H1 (cell line): ENCODE results near the gene CLCN3. TPM values are rescaled to one million over a fixed set of nuclear protein-coding genes. Genes with fewer than 3 reads are reported as not detected.

Experiments
- CTCF ChIA-PET: fragments of 300-600 bp; sonication (Branson Sonifier 250); formaldehyde crosslinking; loops from one replicate; lab custom pipeline; 2021; ENCODE audit not compliant: partially characterized antibody; lab: Charles Lee
- POLR2A ChIA-PET: fragments of 300-600 bp; sonication (Branson Sonifier 250); formaldehyde crosslinking; loops from one replicate; lab custom pipeline; 2021; ENCODE audit warnings: inconsistent platforms; ENCODE audit not compliant: partially characterized antibody; lab: Charles Lee
- DNase-seq, 2 experiments: peaks; one replicate each; pipeline versions ENCODE4 v3.0.0 to v3.0.0-alpha.2; 2010 to 2022; ENCODE audit warnings: low spot score in 2 of 2, low read depth in 1 of 2, mixed read lengths in 1 of 2
- FAIRE-seq: peaks from 2 replicates; lab custom pipeline; 2011; peaks lifted over from hg19 to GRCh38; lab: Jason Lieb, UNC
- H2AFZ ChIP-seq: 2 replicates; pipeline ENCODE4 v1.8.1; 2012; ENCODE audit warnings: low read length, inconsistent platforms
- H2AK5ac ChIP-seq: 2 replicates; pipeline ENCODE4 v1.6.1; 2013; ENCODE audit warnings: low read depth, low read length
- H2BK120ac ChIP-seq: replicated peaks from 2 replicates; pipeline ENCODE3; 2013; ENCODE audit warnings: low read depth, low read length, inconsistent platforms
- H2BK12ac ChIP-seq: 2 replicates; pipeline ENCODE4 v1.6.1; 2013; ENCODE audit warnings: low read depth, low read length
- H2BK15ac ChIP-seq: 2 replicates; pipeline ENCODE4 v1.6.1; 2013; ENCODE audit warnings: low read length
- H2BK20ac ChIP-seq: 2 replicates; pipeline ENCODE4 v1.6.1; 2013; ENCODE audit warnings: low read length
- H2BK5ac ChIP-seq: 2 replicates; pipeline ENCODE4 v1.6.1; 2013; ENCODE audit warnings: low read depth, low read length
- H3K14ac ChIP-seq: 2 replicates; pipeline ENCODE4 v1.6.1; 2013; ENCODE audit warnings: inconsistent platforms; ENCODE audit not compliant: insufficient read length
- H3K18ac ChIP-seq: 2 replicates; pipeline ENCODE4 v1.6.1; 2013; ENCODE audit warnings: low read length; ENCODE audit errors: extremely low read depth
- H3K23ac ChIP-seq: 2 replicates; pipeline ENCODE4 v1.6.1; 2013; ENCODE audit warnings: inconsistent platforms; ENCODE audit not compliant: insufficient read length
- H3K23me2 ChIP-seq: 2 replicates; pipeline ENCODE4 v1.6.1; 2013; ENCODE audit warnings: low read depth, low read length
- H3K27ac ChIP-seq: 2 replicates; pipeline ENCODE4 v1.6.1; 2011; ENCODE audit warnings: low read depth, low read length, inconsistent platforms
- H3K27me3 ChIP-seq, 4 experiments: replicated peaks in 1 of 4; 1 replicate in 1 of 4; 2 replicates in 3 of 4; pipeline versions ENCODE4 v1.6.1 to v1.8.1; 2011 to 2013; ENCODE audit warnings: low read length in 3 of 4, mild to moderate bottlenecking in 3 of 4, inconsistent platforms in 2 of 4, mixed read lengths in 2 of 4, moderate library complexity in 1 of 4; ENCODE audit not compliant: control insufficient read depth in 3 of 4, insufficient read depth in 3 of 4; ENCODE audit errors: extremely low read depth in 1 of 4
- H3K36me3 ChIP-seq, 4 experiments: 2 replicates each; pipeline versions ENCODE4 v1.6.1 to v1.8.1; 2011 to 2013; ENCODE audit warnings: mild to moderate bottlenecking in 4 of 4, low read length in 3 of 4, moderate library complexity in 2 of 4, control low read depth in 1 of 4, inconsistent platforms in 1 of 4; ENCODE audit not compliant: insufficient read depth in 4 of 4, control insufficient read depth in 2 of 4
- H3K4ac ChIP-seq: replicated peaks from 2 replicates; pipeline ENCODE3; 2013; ENCODE audit warnings: low read length, low read depth, mixed read lengths, inconsistent platforms; ENCODE audit not compliant: insufficient read length
- H3K4me1 ChIP-seq, 4 experiments: replicated peaks in 1 of 4; 1 replicate in 1 of 4; 2 replicates in 3 of 4; pipeline versions ENCODE4 v1.6.1 to v1.8.1; 2011 to 2013; ENCODE audit warnings: low read length in 3 of 4, inconsistent platforms in 2 of 4, mixed read lengths in 1 of 4; ENCODE audit not compliant: insufficient read depth in 4 of 4, control insufficient read depth in 3 of 4
- H3K4me2 ChIP-seq, 2 experiments: 2 replicates each; pipeline versions ENCODE4 v1.6.1 to v1.8.1; 2011 to 2013; ENCODE audit warnings: low read depth in 2 of 2, low read length in 2 of 2, control low read depth in 1 of 2, inconsistent platforms in 1 of 2, mild to moderate bottlenecking in 1 of 2; ENCODE audit not compliant: insufficient read depth in 1 of 2
- H3K4me3 ChIP-seq, 4 experiments: fragments of 200-600, 300-600 bp in 1 of 4; sonication (generic), shearing (Covaris generic), sonication (Bioruptor Twin) in 1 of 4; 2 replicates each; pipeline versions ENCODE4 v1.5.1 to v1.8.1; 2011 to 2016; ENCODE audit warnings: low read length in 4 of 4, low read depth in 3 of 4, control low read depth in 2 of 4, inconsistent platforms in 2 of 4, mild to moderate bottlenecking in 2 of 4, mixed read lengths in 1 of 4, moderate library complexity in 1 of 4; ENCODE audit not compliant: insufficient read depth in 2 of 4; ENCODE audit errors: extremely low read depth in 1 of 4
- H3K56ac ChIP-seq: replicated peaks from 2 replicates; pipeline ENCODE3; 2013; ENCODE audit warnings: low read depth, mild to moderate bottlenecking, mixed read lengths, low read length, inconsistent platforms; ENCODE audit not compliant: insufficient read length
- H3K79me1 ChIP-seq: 2 replicates; pipeline ENCODE4 v1.6.1; 2013; ENCODE audit warnings: low read depth, low read length, control low read depth
- H3K79me2 ChIP-seq, 2 experiments: 2 replicates each; pipeline versions ENCODE4 v1.6.1 to v1.8.1; 2012 to 2013; ENCODE audit warnings: low read length in 2 of 2, mild to moderate bottlenecking in 2 of 2, inconsistent platforms in 1 of 2; ENCODE audit not compliant: insufficient read depth in 2 of 2, control insufficient read depth in 1 of 2
- H3K9ac ChIP-seq, 4 experiments: replicated peaks in 1 of 4; 1 replicate in 1 of 4; 2 replicates in 3 of 4; pipeline versions ENCODE4 v1.6.1 to v1.8.1; 2011 to 2013; ENCODE audit warnings: low read depth in 3 of 4, low read length in 3 of 4, control low read depth in 2 of 4, mild to moderate bottlenecking in 2 of 4, moderate library complexity in 2 of 4, inconsistent platforms in 1 of 4; ENCODE audit errors: extremely low read depth in 1 of 4
- H3K9me3 ChIP-seq, 2 experiments: 2 replicates each; pipeline versions ENCODE4 v1.6.1 to v1.8.1; 2012 to 2013; ENCODE audit warnings: mild to moderate bottlenecking in 2 of 2, moderate library complexity in 2 of 2, control low read depth in 1 of 2, inconsistent platforms in 1 of 2, low read depth in 1 of 2, low read length in 1 of 2, mixed read lengths in 1 of 2; ENCODE audit not compliant: insufficient read depth in 2 of 2
- H4K20me1 ChIP-seq, 2 experiments: replicated peaks in 1 of 2; 2 replicates each; pipeline versions ENCODE3 to v1.8.1; 2011 to 2013; ENCODE audit warnings: inconsistent platforms in 2 of 2, low read length in 2 of 2, mild to moderate bottlenecking in 1 of 2; ENCODE audit not compliant: insufficient read depth in 2 of 2, control insufficient read depth in 1 of 2
- H4K5ac ChIP-seq: 2 replicates; pipeline ENCODE4 v1.6.1; 2013; ENCODE audit warnings: low read length, low read depth, mixed read lengths, inconsistent platforms; ENCODE audit not compliant: insufficient read length
- H4K8ac ChIP-seq: 2 replicates; pipeline ENCODE4 v1.8.0; 2013; ENCODE audit warnings: mild to moderate bottlenecking, moderate library complexity, low read length, inconsistent platforms; ENCODE audit not compliant: insufficient read depth; ENCODE audit errors: extremely low read depth
- H4K91ac ChIP-seq: replicated peaks from 2 replicates; pipeline ENCODE3; 2013; ENCODE audit warnings: low read length, mixed read lengths, inconsistent platforms; ENCODE audit not compliant: insufficient read length
- CREB1 ChIP-seq: IDR thresholded peaks from 2 replicates; pipeline ENCODE4 v1.6.1; 2012; ENCODE audit warnings: inconsistent platforms
- CTBP2 ChIP-seq: IDR thresholded peaks from 2 replicates; pipeline ENCODE4 v1.7.0; 2011; ENCODE audit warnings: borderline replicate concordance, mild to moderate bottlenecking, moderate library complexity, mixed read lengths, low read length; ENCODE audit not compliant: insufficient read depth, insufficient read length
- EP300 ChIP-seq, 2 experiments: IDR thresholded peaks; 1 replicate in 1 of 2; 2 replicates in 1 of 2; pipeline ENCODE4 v1.6.1; 2011 to 2012; ENCODE audit warnings: low read depth in 2 of 2, low read length in 2 of 2, mild to moderate bottlenecking in 2 of 2, borderline replicate concordance in 1 of 2, inconsistent platforms in 1 of 2, moderate library complexity in 1 of 2
- EZH2 ChIP-seq: fragments of 200-600 bp; sonication (generic); IDR thresholded peaks from 2 replicates; pipeline ENCODE4 v1.7.1; 2012; ENCODE audit warnings: low read depth, mild to moderate bottlenecking, moderate library complexity, low read length, inconsistent platforms; ENCODE audit not compliant: severe bottlenecking
- HDAC2 ChIP-seq, 2 experiments: fragments of 300-600 bp in 1 of 2; sonication (generic) in 1 of 2; IDR thresholded peaks; 2 replicates each; pipeline ENCODE4 v1.6.1; 2011 to 2012; ENCODE audit warnings: low read depth in 2 of 2, low read length in 2 of 2, mild to moderate bottlenecking in 2 of 2, moderate library complexity in 2 of 2, borderline replicate concordance in 1 of 2, inconsistent platforms in 1 of 2
- JUND ChIP-seq: IDR thresholded peaks from 2 replicates; pipeline ENCODE4 v1.6.1; 2011; ENCODE audit warnings: mild to moderate bottlenecking, improper control_type of control experiment, low read length
- KDM5A ChIP-seq: fragments of 200-600 bp; IDR thresholded peaks from 2 replicates; pipeline ENCODE4 v1.7.1; 2012; ENCODE audit warnings: mild to moderate bottlenecking, low read length, inconsistent platforms, mixed read lengths
- MAX ChIP-seq: IDR thresholded peaks from 2 replicates; pipeline ENCODE4 v1.6.1; 2012; ENCODE audit warnings: inconsistent platforms
- POU5F1 ChIP-seq: IDR thresholded peaks from 2 replicates; pipeline ENCODE4 v1.6.1; 2011; ENCODE audit warnings: low read depth, mild to moderate bottlenecking, low read length, moderate library complexity
- SIX5 ChIP-seq: IDR thresholded peaks from 2 replicates; pipeline ENCODE4 v1.6.1; 2011; ENCODE audit warnings: mild to moderate bottlenecking, low read depth, low read length
- TAF1 ChIP-seq: IDR thresholded peaks from 2 replicates; pipeline ENCODE4 v1.6.1; 2011; ENCODE audit warnings: mild to moderate bottlenecking, low read depth, low read length
- USF2 ChIP-seq: IDR thresholded peaks from 2 replicates; pipeline ENCODE4 v1.6.1; 2011; ENCODE audit warnings: low read length, improper control_type of control experiment
- YY1 ChIP-seq: IDR thresholded peaks from 2 replicates; pipeline ENCODE4 v1.6.1; 2011; ENCODE audit warnings: low read depth, mild to moderate bottlenecking, low read length
- WGBS, 2 experiments: shearing (Covaris generic) in 1 of 2; methylation state at CpG; one replicate each; pipeline versions ENCODE4 v1.1.6 to v1.1.7; 2013 to 2015; ENCODE audit warnings: low lambda C conversion rate in 2 of 2, mixed read lengths in 2 of 2, inconsistent platforms in 1 of 2, low coverage in 1 of 2, missing lambda C conversion rate in 1 of 2; ENCODE audit not compliant: insufficient replicate concordance in 2 of 2, insufficient coverage in 1 of 2, insufficient read length in 1 of 2; ENCODE audit errors: extremely low coverage in 1 of 2, missing lambda C conversion rate in 1 of 2; 5-methylcytosine and 5-hydroxymethylcytosine counted together
- polyA plus RNA-seq, 7 experiments: library from polyadenylated mRNA; depleted of rRNA in 3 of 7; stranded (reverse) in 5 of 7; unstranded in 2 of 7; fragments of >200 nt in 5 of 7; fragments of 200-250 nt in 2 of 7; gene quantifications; 1 replicate in 5 of 7; 2 replicates in 1 of 7; 4 replicates in 1 of 7; pipeline versions ENCODE4 v1.2.1 to v1.2.3, GENCODE V29; 2011 to 2013; ENCODE audit warnings: missing spikeins in 2 of 7, mixed read lengths in 2 of 7
- total RNA-seq: library from RNA; stranded (reverse); fragmentation: NEBNext Ultra II Directional; extraction: Animal tissue kit (Norgen Biotek cat#: 25700); gene quantifications from 2 replicates; pipeline ENCODE4 v1.2.1, GENCODE V29; 2021

CLCN3 gene
- total and polyA plus RNA-seq, 2 of the 8 experiments (the other 6 are each of a cell fraction or from before 2014, with no cell fraction given) = 8.8 to 32.8 TPM

- Histone ChIP-seq H3K79me1 (no peaks in the 10 kb centered on the region), H3K27me3 (no peaks in the 10 kb centered on the region), H3K4ac (no peak overlapping the region), H4K5ac (no peak overlapping the region), H2AK5ac (no peak overlapping the region), H3K27ac (no peak overlapping the region), H3K18ac (no peak overlapping the region), H3K4me3 (no peak overlapping the region), H2BK20ac (no peak overlapping the region), H4K91ac (no peak overlapping the region), H2AFZ (no peak overlapping the region), H3K23ac (no peak overlapping the region), H3K56ac (no peak overlapping the region), H2BK120ac (no peak overlapping the region), H2BK5ac (no peak overlapping the region), H3K79me2 (peaks cover 0 to 46% of the 10 kb centered on the region in 2 experiments; a peak in 2 of 4 replicates), H3K4me2 (no peak overlapping the region), H4K8ac (no peak overlapping the region), H3K4me1 (peaks cover 0 to 2% (median 2%) of the 10 kb centered on the region in 4 experiments; a peak in 3 of 7 replicates), H3K9ac (no peak overlapping the region), H4K20me1 (peaks cover 2% of the 10 kb centered on the region in 2 experiments), H2BK12ac (no peak overlapping the region), H3K14ac (no peak overlapping the region), H3K23me2 (no peaks in the 10 kb centered on the region), H3K9me3 (no peaks in the 10 kb centered on the region), H2BK15ac (no peak overlapping the region), H3K36me3 (no peaks in the 10 kb centered on the region)
- CTCF ChIA-PET = no interaction called here
- POLR2A ChIA-PET = interaction anchor here (2.4 kb wide), 1 partner anchor 9 kb away, joined by 12 read pairs; no protein-coding TSS in a partner anchor
- WGBS, 2 experiments = 84% methylated on average over 2 of the region's 2 CpGs; no CpG with 5 or more reads in 1 of the 2 experiments
- no peak for DNase-seq
- TF ChIP-seq EZH2 = no peak
- TF ChIP-seq HDAC2 (IDR thresholded peaks at IDR 0.05; ENCODE audit: borderline replicate concordance in 1 of 2, low read depth in 2 of 2, low read length in 2 of 2) = no peak
- TF ChIP-seq SIX5 = no peak
- TF ChIP-seq POU5F1 = no peak
- no peak for TF ChIP-seq USF2
- TF ChIP-seq JUND = no peak
- no peak for TF ChIP-seq CREB1
- no peak for TF ChIP-seq TAF1
- no peak for TF ChIP-seq EP300 (IDR thresholded peaks at IDR 0.05; ENCODE audit: borderline replicate concordance in 1 of 2, low read depth in 2 of 2, low read length in 2 of 2)
- TF ChIP-seq KDM5A = no peak
- no peak for TF ChIP-seq CTBP2
- no peak for TF ChIP-seq YY1
- TF ChIP-seq MAX = no peak
- FAIRE-seq = no peak
Observed at GRCh38 chr4:169658196-169658595, 37.8 kb downstream of the CLCN3 start.
